Measurements from ENCODE around the gene EAPP.
A peak's percentile ranks its signal among the peaks of the same experiment; 100 is the strongest.
"Not testable (repeated sequence)": the region's sequence is repeated elsewhere in the genome, so short reads cannot be mapped to it uniquely, and the experiment has no call there.

EAPP gene

GRCh38 chr14:34540181-34541059, 919 bp upstream of the EAPP start:
- peak overlapping the region; percentile 96 for H3K4me3 ChIP-seq (ENCODE audit: control insufficient read depth, low read depth, low read length)

GRCh38 chr14:34538871-34539406, 562 bp downstream of the EAPP start:
- TF ChIP-seq CTCF (conservative IDR thresholded peaks at IDR 0.05; ENCODE audit: control insufficient read depth, insufficient read depth, low read depth, low read length): no peak
- H3K4me3 ChIP-seq (ENCODE audit: control insufficient read depth, low read depth, low read length): peak overlapping the region; percentile 96
- DNase-seq (ENCODE audit: low read depth): no peak

More at GRCh38 chr14:34540181-34541059, 919 bp upstream of the EAPP start:
- DNase-seq (ENCODE audit: low read depth): not testable (repeated sequence)

GRCh38 chr14:34538096-34538495, 1.4 kb downstream of the EAPP start:
- peak overlapping the region; percentile 96 for H3K4me3 ChIP-seq (ENCODE audit: control insufficient read depth, low read depth, low read length)
- not testable (repeated sequence) for DNase-seq (ENCODE audit: low read depth)

GRCh38 chr14:34537677-34538009, 1.9 kb downstream of the EAPP start:
- no peak overlapping the region for H3K4me3 ChIP-seq (ENCODE audit: control insufficient read depth, low read depth, low read length)
- TF ChIP-seq CTCF (conservative IDR thresholded peaks at IDR 0.05; ENCODE audit: control insufficient read depth, insufficient read depth, low read depth, low read length): no peak
- no peak for DNase-seq (ENCODE audit: low read depth)

GRCh38 chr14:34536951-34537676, 2.4 kb downstream of the EAPP start:
- no peak for TF ChIP-seq CTCF (conservative IDR thresholded peaks at IDR 0.05; ENCODE audit: control insufficient read depth, insufficient read depth, low read depth, low read length)
- DNase-seq (ENCODE audit: low read depth): peak; percentile 18
- no peak overlapping the region for H3K4me3 ChIP-seq (ENCODE audit: control insufficient read depth, low read depth, low read length)

- TF ChIP-seq CTCF (conservative IDR thresholded peaks at IDR 0.05; ENCODE audit: control insufficient read depth, insufficient read depth, low read depth, low read length): no peak
- DNase-seq (ENCODE audit: low read depth): no peak
- H3K4me3 ChIP-seq (ENCODE audit: control insufficient read depth, low read depth, low read length): no peak overlapping the region
These were observed 11.9 kb downstream of the EAPP start for GRCh38 chr14:34527591-34527990.

- not testable (repeated sequence) for H3K4me3 ChIP-seq (ENCODE audit: control insufficient read depth, low read depth, low read length); DNase-seq (ENCODE audit: low read depth)
These were observed 15.3 kb downstream of the EAPP start for GRCh38 chr14:34524216-34524615.

GRCh38 chr14:34522496-34522895, 17.0 kb downstream of the EAPP start:
- H3K4me3 ChIP-seq (ENCODE audit: control insufficient read depth, low read depth, low read length): no peak overlapping the region
- TF ChIP-seq CTCF (conservative IDR thresholded peaks at IDR 0.05; ENCODE audit: control insufficient read depth, insufficient read depth, low read depth, low read length): no peak
- DNase-seq (ENCODE audit: low read depth): no peak

GRCh38 chr14:34521071-34521470, 18.4 kb downstream of the EAPP start:
- not testable (repeated sequence) for H3K4me3 ChIP-seq (ENCODE audit: control insufficient read depth, low read depth, low read length); DNase-seq (ENCODE audit: low read depth)

GRCh38 chr14:34520304-34520970, 19.1 kb downstream of the EAPP start:
- H3K4me3 ChIP-seq (ENCODE audit: control insufficient read depth, low read depth, low read length); DNase-seq (ENCODE audit: low read depth): not testable (repeated sequence)
